Measurements from ENCODE around the gene NTSR1.

DNA sequence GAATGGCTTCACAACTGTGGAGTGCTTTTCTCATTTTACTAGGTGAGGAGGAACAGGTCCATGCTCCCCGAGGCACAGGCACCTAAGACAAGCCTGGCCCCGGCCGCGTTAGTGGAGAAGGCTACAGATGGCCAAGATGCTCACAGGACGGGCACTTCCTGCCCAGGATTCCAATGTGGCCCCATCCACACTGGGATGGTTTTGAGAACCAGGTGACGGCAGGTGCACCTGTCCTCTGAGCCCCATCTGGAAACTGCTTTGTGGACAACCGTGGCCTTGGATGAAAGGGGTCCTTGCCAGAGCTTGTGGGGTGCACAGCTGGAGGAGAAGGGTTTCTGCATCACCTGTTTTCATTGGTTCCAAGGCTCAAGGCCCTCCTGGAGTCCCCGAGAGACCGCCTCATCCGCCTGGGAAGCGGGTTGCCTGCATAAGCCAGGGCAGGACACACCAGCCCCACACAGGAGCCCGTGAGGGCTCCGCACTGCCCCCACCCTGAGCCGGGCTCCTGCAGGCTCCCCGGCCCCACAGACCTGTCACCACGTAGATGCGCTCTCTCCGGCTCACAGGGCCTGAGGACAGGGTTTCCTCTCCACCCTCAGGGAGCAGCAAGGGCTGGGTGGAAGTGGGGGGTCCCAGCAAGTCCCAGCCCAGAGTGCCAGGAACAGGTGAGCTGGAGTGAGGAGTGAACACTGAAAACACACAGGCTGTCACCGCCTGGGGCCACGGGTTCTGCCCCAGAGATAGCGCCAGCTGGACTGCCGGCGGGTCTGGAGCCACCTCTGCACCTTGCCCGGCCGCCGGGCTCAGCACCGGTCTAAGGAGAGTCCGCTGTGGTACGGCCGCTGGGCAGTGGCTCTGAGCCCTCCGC is 18.3 kb downstream of the NTSR1 start:
- TF ChIP-seq CTCF (conservative IDR thresholded peaks at IDR 0.05) (no peak), ZFX (IDR thresholded peaks at IDR 0.05) (no peak)

Data from C4-2B (cell line).